SK-N-SH (cell line): ENCODE results near the gene PPP3R2.

Experiments
- GABPA ChIP-seq: IDR thresholded peaks from 2 replicates; pipeline ENCODE4 v1.4.0; 2012; ENCODE audit warnings: low read depth, mild to moderate bottlenecking
- GATA2 ChIP-seq: sonication (generic); formaldehyde crosslinking; IDR thresholded peaks from 2 replicates; pipeline ENCODE4 v1.5.0; 2020; ENCODE audit warnings: mild to moderate bottlenecking, missing genetic modification reagents
- POLR2AphosphoS5 ChIP-seq: IDR thresholded peaks from 2 replicates; pipeline ENCODE4 v1.6.1; 2012; ENCODE audit warnings: low read depth, low read length
- RAD21 ChIP-seq: IDR thresholded peaks from 2 replicates; pipeline ENCODE4 v1.6.1; 2012; ENCODE audit warnings: mild to moderate bottlenecking, low read length
- RFX5 ChIP-seq: IDR thresholded peaks from 2 replicates; pipeline ENCODE4 v1.6.1; 2012; ENCODE audit warnings: mild to moderate bottlenecking, improper control_type of control experiment, low read length
- YY1 ChIP-seq: IDR thresholded peaks from 2 replicates; pipeline ENCODE4 v1.4.0; 2012; ENCODE audit warnings: low read depth, mild to moderate bottlenecking
- TF ChIP-seq, protein P1 (sequence below): fragments of 200-600 bp; sonication (generic); IDR thresholded peaks from 2 replicates; pipeline ENCODE4 v1.6.1; 2017; ENCODE audit warnings: antibody characterized with exemption, mild to moderate bottlenecking, moderate library complexity
- TF ChIP-seq, protein P2 (sequence below): IDR thresholded peaks from 2 replicates; pipeline ENCODE4 v1.4.0; 2012; ENCODE audit warnings: low read depth
- TF ChIP-seq, protein P3 (sequence below): IDR thresholded peaks from 2 replicates; pipeline ENCODE4 v1.4.0; 2012; ENCODE audit warnings: low read depth, borderline replicate concordance
- TF ChIP-seq, protein P4 (sequence below): fragments of 150-350 bp; IDR thresholded peaks from 2 replicates; pipeline ENCODE4 v1.6.1; 2017; ENCODE audit warnings: antibody characterized with exemption, low read length, low read depth, borderline replicate concordance

- TF ChIP-seq POLR2AphosphoS5 (no peak), GABPA (no peak), GATA2 (CRISPR knock-in tag) (no peak), RAD21 (no peak), RFX5 (no peak), YY1 (no peak)
- TF ChIP-seq, protein P1, sequence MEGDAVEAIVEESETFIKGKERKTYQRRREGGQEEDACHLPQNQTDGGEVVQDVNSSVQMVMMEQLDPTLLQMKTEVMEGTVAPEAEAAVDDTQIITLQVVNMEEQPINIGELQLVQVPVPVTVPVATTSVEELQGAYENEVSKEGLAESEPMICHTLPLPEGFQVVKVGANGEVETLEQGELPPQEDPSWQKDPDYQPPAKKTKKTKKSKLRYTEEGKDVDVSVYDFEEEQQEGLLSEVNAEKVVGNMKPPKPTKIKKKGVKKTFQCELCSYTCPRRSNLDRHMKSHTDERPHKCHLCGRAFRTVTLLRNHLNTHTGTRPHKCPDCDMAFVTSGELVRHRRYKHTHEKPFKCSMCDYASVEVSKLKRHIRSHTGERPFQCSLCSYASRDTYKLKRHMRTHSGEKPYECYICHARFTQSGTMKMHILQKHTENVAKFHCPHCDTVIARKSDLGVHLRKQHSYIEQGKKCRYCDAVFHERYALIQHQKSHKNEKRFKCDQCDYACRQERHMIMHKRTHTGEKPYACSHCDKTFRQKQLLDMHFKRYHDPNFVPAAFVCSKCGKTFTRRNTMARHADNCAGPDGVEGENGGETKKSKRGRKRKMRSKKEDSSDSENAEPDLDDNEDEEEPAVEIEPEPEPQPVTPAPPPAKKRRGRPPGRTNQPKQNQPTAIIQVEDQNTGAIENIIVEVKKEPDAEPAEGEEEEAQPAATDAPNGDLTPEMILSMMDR = no peak
- TF ChIP-seq, protein P2, sequence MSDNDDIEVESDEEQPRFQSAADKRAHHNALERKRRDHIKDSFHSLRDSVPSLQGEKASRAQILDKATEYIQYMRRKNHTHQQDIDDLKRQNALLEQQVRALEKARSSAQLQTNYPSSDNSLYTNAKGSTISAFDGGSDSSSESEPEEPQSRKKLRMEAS = no peak
- TF ChIP-seq, protein P3, sequence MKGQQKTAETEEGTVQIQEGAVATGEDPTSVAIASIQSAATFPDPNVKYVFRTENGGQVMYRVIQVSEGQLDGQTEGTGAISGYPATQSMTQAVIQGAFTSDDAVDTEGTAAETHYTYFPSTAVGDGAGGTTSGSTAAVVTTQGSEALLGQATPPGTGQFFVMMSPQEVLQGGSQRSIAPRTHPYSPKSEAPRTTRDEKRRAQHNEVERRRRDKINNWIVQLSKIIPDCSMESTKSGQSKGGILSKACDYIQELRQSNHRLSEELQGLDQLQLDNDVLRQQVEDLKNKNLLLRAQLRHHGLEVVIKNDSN = no peak
- TF ChIP-seq, protein P4, sequence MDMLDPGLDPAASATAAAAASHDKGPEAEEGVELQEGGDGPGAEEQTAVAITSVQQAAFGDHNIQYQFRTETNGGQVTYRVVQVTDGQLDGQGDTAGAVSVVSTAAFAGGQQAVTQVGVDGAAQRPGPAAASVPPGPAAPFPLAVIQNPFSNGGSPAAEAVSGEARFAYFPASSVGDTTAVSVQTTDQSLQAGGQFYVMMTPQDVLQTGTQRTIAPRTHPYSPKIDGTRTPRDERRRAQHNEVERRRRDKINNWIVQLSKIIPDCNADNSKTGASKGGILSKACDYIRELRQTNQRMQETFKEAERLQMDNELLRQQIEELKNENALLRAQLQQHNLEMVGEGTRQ = no peak
Observed at GRCh38 chr9:101591787-101592446, 2.9 kb downstream of the PPP3R2 start.
